ENCODE results near the gene HHEX.

The HHEX gene

GRCh38 chr10:92693534-92693893 lies 3.8 kb downstream of the HHEX start:
- no peak for DNase-seq

- no peak for DNase-seq
These were observed 6.2 kb downstream of the HHEX start for GRCh38 chr10:92695679-92696605.

- no peak for DNase-seq
These were observed 7.0 kb downstream of the HHEX start for GRCh38 chr10:92696606-92697383.

GRCh38 chr10:92697663-92698511 lies 8.1 kb downstream of the HHEX start:
- peak in 2 of 5 experiments; percentile 14 to 34 for DNase-seq

GRCh38 chr10:92699193-92699517 lies 9.4 kb downstream of the HHEX start:
- no peak for DNase-seq

GRCh38 chr10:92699518-92700381 lies 10.0 kb downstream of the HHEX start:
- peak in 1 of 5 experiments; percentile 42 for DNase-seq

- DNase-seq = no peak
These were observed 12.7 kb downstream of the HHEX start for GRCh38 chr10:92702301-92702916.

- DNase-seq = peak in 1 of 5 experiments; percentile 67
These were observed 22.5 kb downstream of the HHEX start for GRCh38 chr10:92712016-92712889.

GRCh38 chr10:92714152-92714845 lies 24.5 kb downstream of the HHEX start:
- DNase-seq = no peak

- DNase-seq = no peak
These were observed 25.1 kb downstream of the HHEX start for GRCh38 chr10:92714872-92715271.

- DNase-seq = no peak
These were observed 30.5 kb downstream of the HHEX start for GRCh38 chr10:92719991-92720830.

GRCh38 chr10:92720831-92721165 lies 31.0 kb downstream of the HHEX start:
- DNase-seq = no peak

- no peak for DNase-seq
These were observed 32.6 kb downstream of the HHEX start for GRCh38 chr10:92722349-92722748.

GRCh38 chr10:92727141-92727540 lies 37.4 kb downstream of the HHEX start:
- DNase-seq = no peak

GRCh38 chr10:92727550-92727949 lies 37.8 kb downstream of the HHEX start:
- no peak for DNase-seq

- DNase-seq = no peak
These were observed 40.1 kb downstream of the HHEX start for GRCh38 chr10:92729886-92730285.

GRCh38 chr10:92732958-92733357 lies 43.2 kb downstream of the HHEX start:
- DNase-seq = no peak

GRCh38 chr10:92734301-92734700 lies 44.5 kb downstream of the HHEX start:
- DNase-seq = no peak

- DNase-seq = no peak
These were observed 46.2 kb downstream of the HHEX start for GRCh38 chr10:92735938-92736337.
